Endometrial microvascular endothelial cells (primary cell): ENCODE results near the gene GNA14. TPM values are rescaled to one million over a fixed set of nuclear protein-coding genes. Genes with fewer than 3 reads are reported as not detected.
"Not testable (repeated sequence)": the region's sequence is repeated elsewhere in the genome, so short reads cannot be mapped to it uniquely, and the experiment has no call there.

Source experiments
- in situ Hi-C: cut with HindIII; loops from 2 replicates; pipeline ENCODE4 v1.10.0; 2017; ENCODE audit warnings: low sequenced_read_pairs, low pct_unique_long_range_greater_than_20kb; ENCODE audit errors: inconsistent ontology term
- total RNA-seq: library from RNA; depleted of rRNA; stranded (reverse); fragments of >200 nt; gene quantifications from one replicate; pipeline ENCODE4 v1.2.3, GENCODE V29; 2015; ENCODE audit errors: inconsistent ontology term

GNA14 gene
- total RNA-seq, 1 donor from 2014 or later = 0.56 TPM

- in situ Hi-C loops = no loop called here
Measured at GRCh38 chr9:77511525-77511924, 136.6 kb downstream of the GNA14 start.

DNA sequence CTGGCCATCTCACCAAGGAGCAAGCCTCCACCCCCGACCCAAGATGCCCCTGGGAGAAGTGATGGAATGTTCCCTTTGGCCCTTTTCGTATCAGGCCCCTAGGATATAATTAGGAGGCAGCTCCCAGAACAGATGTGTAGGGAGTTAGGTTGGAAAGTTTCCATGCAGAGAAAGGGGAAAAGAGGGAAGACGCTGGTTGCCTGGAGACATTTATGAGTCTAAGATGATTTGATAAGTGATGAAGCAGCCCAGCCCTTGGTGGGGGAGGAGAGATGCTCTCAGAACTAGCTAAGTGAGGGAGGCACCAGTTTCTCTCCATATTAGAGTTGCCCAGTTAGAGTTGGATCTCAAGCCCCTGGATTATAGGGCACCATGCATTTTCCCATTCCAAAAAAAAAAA lies 137.5 kb downstream of the GNA14 start:
- in situ Hi-C loops = no loop called here

- in situ Hi-C loops = no loop called here
Measured at GRCh38 chr9:77508396-77508795, 139.7 kb downstream of the GNA14 start.

GRCh38 chr9:77507212-77507961 lies 140.7 kb downstream of the GNA14 start:
- in situ Hi-C loops = no loop called here

GRCh38 chr9:77505232-77505631 lies 142.9 kb downstream of the GNA14 start:
- in situ Hi-C loops = no loop called here

DNA sequence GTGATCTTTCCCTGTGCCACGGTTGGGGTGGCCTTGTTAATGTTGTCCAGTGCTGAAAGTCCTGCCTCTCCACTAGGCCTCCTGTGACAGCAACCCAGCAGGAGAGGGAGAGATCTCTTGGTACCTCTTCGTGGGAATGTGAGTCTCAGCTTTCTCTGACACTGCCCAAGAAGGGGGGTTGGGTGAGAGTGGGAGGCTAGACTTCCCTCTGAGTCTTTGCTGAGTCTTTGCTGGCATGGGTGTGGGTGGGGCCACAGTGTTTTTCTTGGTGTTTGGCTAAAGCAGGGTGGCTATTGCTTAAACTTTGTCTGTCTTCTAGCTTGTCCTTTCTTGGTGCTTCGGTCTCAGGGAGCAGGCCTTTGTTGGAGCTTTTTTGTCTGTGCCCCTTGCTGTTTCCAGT lies 145.6 kb downstream of the GNA14 start:
- in situ Hi-C loops = no loop called here

DNA sequence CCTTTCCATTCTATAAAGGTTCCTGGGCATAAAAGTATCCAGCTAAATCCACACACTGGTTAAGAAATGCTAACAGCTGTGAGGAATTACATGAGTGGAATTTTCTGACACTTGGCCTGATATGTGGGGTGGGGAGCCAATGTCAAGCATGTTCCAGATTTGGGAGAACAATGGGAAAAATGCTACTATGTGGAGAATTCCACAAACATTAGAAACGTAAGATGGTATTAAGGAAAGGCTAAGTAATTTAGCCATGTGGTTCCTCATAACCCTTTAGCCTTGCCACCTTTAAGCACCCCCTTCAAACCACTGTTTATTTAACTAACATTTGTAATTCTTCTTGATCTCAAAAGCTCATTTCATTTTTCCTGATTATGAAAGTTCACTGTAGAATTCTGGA lies 149.2 kb downstream of the GNA14 start:
- in situ Hi-C loops = no loop called here

DNA sequence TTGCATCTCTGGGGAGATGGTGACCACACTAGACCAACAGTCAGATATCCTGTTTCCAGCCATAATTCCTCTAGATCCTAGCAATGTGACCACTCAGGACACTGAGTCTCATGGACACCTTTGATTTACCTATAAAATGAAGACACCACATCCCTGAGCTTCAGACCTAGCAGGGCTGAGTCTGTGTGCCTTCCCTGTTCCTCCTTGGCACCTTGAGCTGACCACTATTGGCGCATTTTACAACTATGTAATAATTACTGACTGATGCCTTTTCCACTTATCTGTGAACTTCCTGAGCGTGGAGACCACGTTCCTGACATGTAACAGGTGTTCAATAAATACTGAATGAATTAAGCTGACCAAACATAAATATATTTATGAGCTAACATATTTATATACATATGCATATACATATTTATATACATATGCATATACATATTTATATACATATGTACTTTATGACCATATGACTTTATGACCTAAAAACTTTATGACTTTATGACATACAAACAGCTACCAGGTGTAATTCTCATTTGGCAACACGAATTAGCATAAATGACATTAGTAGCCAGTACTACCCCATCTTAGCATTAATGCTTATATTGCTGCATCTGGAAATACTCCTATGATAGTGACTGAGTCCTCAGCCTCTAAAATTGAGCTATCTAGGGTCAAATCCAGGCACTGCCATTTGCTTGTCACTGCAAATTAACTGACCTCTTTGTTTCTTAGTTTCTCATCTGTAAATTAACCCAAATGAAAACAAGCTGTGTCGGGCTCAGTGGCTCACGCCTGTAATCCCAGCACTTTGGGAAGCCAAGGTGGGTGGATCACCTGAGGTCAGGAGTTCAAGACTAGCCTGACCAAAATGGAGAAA lies 150.6 kb downstream of the GNA14 start:
- in situ Hi-C loops = no loop called here

DNA sequence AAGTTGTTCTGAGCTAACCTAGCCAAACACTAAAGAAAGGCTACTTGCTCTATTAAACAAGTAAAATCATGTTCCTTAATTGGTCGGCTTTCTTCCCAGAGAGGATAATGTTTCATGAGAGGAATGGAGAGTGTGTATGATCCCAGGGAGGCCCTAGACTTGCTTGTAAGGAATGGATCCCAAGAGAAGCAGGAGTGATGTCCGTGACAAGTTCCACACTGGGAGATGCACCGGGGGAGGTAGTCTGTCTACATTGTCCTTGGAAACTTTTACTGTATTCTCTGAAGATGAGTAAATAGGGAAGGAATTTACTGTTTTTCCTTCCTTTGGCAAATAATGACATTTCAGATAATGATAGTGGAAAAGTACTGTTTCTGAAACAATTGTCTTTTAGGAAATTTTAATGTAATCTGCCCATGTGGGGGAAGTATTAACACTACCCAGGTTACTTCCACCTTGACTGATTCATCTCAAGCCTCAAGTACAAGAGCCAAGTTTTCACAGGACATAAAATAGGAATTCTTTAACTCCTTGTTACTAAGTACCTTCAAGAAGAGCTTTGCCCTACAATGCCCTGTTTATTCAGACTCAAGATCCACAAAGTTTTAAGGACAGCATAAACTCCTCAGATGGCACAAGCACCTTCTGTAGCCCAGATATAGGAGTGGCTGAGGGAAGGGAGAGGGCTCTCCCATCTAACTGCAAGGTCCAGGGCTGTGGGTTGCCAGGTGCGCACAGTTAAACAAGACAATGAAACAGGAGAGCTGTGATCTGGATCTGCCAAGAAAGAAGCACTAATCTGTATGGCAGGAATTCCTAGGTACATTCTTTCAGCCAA lies 152.1 kb downstream of the GNA14 start:
- in situ Hi-C loops = no loop called here

GRCh38 chr9:77490279-77490678 lies 157.8 kb downstream of the GNA14 start:
- in situ Hi-C loops = not testable (repeated sequence)

GRCh38 chr9:77489405-77490163 lies 158.5 kb downstream of the GNA14 start:
- in situ Hi-C loops = not testable (repeated sequence)

- in situ Hi-C loops = no loop called here
Measured at GRCh38 chr9:77488439-77489126, 159.5 kb downstream of the GNA14 start.

GRCh38 chr9:77486968-77487367 lies 161.2 kb downstream of the GNA14 start:
- in situ Hi-C loops = no loop called here

DNA sequence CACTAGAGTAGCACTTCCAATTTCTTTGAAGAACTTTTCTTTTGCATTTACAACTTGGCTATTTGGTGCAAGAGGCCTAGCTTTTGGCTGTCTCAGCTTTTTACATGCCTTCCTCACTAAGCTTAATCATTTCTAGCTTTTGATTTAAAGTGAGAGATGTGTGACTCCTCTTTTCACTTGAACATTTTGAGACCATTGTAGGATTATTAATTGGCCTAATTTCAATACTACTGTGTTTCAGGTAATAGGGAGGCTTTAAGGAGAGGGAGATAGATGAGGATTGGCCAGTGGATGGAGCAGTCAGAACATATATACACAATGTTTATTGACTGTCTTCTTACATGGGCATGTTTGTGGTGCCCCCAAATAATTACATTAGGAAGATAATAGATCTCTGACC lies 161.7 kb downstream of the GNA14 start:
- in situ Hi-C loops = no loop called here

- in situ Hi-C loops = no loop called here
Measured at GRCh38 chr9:77475641-77476473, 172.3 kb downstream of the GNA14 start.

GRCh38 chr9:77474936-77475335 lies 173.2 kb downstream of the GNA14 start:
- in situ Hi-C loops = no loop called here

DNA sequence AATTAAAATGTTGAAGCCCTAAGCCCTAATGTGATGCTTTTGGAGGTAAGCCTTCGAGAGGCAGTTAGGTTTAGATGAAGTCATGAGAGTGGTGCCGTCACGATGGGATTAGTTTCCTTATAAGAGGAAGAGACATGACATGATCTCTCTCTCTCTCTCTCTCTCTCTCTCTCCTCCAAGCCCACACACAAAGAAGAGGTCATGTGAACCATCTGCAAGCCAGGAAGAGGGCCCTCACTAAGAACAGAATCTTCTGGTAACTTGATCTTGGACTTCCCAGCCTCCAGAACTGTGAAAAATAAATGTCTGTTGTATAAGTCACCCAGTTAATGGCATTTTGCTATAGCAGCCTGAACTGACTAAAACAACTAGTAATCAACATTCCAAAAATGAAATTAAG lies 175.5 kb downstream of the GNA14 start:
- in situ Hi-C loops = no loop called here
